PFSK-1 (cell line): ENCODE data around the gene HESX1.

ENCODE experiments used
- FOXP2 ChIP-seq: optimal IDR thresholded peaks from 2 replicates; pipeline ENCODE3; 2011; ENCODE audit warnings: borderline replicate concordance, control low read depth, inconsistent platforms; ENCODE audit not compliant: insufficient read depth; ENCODE audit errors: extremely low read length, extremely low read depth
- POLR2AphosphoS5 ChIP-seq: IDR thresholded peaks from 2 replicates; pipeline ENCODE4 v1.6.1; 2012; ENCODE audit warnings: low read depth, mild to moderate bottlenecking, control low read depth, low read length, moderate library complexity
- REST ChIP-seq, 2 experiments: IDR thresholded peaks; 2 replicates each; pipeline versions ENCODE4 v1.6.1 to v1.8.0; 2011 to 2012; ENCODE audit warnings: low read depth in 2 of 2, low read length in 2 of 2, control low read depth in 1 of 2, inconsistent platforms in 1 of 2, mild to moderate bottlenecking in 1 of 2, moderate library complexity in 1 of 2; ENCODE audit not compliant: insufficient read depth in 1 of 2
- SIN3A ChIP-seq: IDR thresholded peaks from 2 replicates; pipeline ENCODE4 v1.6.1; 2012; ENCODE audit warnings: mild to moderate bottlenecking, low read length, moderate library complexity, borderline replicate concordance; ENCODE audit not compliant: insufficient read depth
- TAF1 ChIP-seq: IDR thresholded peaks from 2 replicates; pipeline ENCODE4 v1.6.1; 2012; ENCODE audit warnings: low read length, control low read depth, borderline replicate concordance; ENCODE audit not compliant: insufficient read depth

HESX1 gene

DNA sequence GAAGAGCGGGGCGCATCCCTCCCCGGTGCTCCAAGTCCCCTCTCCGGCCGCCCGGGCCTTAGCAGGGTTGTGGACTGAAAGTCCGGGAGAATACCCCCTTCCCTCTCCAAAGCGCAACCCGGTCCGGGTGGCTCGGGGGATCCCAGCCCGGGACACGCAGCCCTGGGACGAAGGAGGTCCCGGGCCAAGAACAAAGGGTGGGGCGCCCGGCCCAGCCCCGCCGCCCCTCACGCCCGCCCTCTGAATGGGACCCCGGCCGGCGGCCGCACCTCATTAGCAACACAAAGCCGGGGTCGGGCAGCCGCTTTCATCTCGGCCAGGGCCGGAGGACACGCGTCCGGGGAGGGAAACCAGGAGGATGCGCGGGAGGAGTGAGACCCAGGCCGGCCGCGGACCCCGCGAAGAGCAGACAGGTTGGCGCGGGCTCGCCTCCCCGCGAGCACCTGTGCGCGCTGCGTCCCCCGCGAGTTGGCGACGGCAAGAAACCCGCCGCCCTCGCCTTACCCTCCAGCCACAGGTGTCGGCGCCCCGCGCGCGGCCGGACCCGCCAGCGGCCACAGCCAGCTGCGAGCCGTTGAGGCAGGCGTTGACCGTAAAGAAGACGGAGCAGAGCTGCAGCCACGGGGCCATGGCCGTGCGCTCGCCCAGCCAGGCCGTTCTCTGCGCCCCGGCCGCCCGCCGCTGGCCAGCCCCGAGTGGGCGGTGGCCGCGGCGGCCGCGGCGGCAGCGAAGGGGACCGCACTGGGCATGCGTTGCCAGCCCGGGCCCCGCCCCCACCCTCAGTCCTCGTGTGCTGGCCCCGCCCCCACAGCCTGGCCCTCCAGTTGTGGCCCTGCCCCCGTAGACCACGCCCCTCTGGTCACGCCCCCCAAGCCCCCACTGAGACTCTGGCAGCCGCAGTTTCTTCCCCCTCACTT, 34.9 kb downstream of the HESX1 start, which contains the start of gene IL17RD:
Gene IL17RD, minus strand, starts transcription at position 697 of the 917 bp plus-strand sequence. Its CDS starts 67 bp downstream, at position 630.
- TF ChIP-seq SIN3A, result no peak
- no peak for TF ChIP-seq TAF1
- no peak for TF ChIP-seq REST (IDR thresholded peaks at IDR 0.05; ENCODE audit: insufficient read depth in 1 of 2, low read depth in 2 of 2, low read length in 2 of 2)
- TF ChIP-seq FOXP2, result no peak
- TF ChIP-seq POLR2AphosphoS5, result no peak

DNA sequence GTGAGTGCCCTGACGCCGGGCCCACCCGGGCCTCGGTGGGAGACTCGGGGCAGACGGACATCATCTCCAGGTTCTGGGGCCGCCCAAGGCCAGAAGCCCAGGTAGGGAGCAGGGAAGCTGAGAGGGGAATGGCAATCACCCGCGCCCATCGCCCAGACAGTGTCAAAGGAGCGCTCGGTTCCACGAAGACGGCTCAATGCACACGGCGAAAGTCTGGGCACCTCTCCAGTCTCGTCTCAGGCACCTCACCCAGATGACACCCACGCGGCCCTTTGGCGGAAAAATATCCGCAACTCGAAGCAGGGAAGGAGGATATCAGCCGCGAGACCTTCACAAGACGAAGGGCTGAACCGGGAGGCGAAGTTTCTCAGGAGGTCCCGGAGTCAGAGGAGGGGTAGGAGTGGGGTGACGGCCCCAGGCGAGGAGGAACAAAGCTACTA, 35.5 kb downstream of the HESX1 start:
- TF ChIP-seq SIN3A (no peak), REST (IDR thresholded peaks at IDR 0.05; ENCODE audit: insufficient read depth in 1 of 2, low read depth in 2 of 2, low read length in 2 of 2) (no peak), FOXP2 (no peak), TAF1 (no peak)

DNA sequence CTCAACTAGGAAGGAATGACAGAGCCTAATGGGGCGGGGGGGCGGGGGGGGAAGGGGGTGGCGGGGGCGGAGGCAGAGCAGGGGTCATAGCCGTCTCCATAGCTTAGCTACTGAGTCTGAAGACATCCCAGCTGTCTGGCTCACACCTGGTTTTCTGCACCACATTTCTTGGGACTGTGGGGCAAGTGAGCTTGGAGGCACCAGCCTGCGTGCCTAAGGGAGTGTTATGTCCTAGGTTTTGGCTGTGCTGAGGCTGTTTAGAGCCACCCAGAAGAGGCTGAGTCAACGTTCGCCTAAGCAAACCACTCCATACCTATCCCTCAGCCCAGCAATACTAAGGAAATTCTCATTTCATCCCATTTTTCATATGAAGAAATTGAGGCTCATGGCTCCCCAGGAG, 36.0 kb downstream of the HESX1 start:
- no peak for TF ChIP-seq FOXP2
- TF ChIP-seq SIN3A, result no peak
- no peak for TF ChIP-seq POLR2AphosphoS5
- no peak for TF ChIP-seq REST (IDR thresholded peaks at IDR 0.05; ENCODE audit: insufficient read depth in 1 of 2, low read depth in 2 of 2, low read length in 2 of 2)
- no peak for TF ChIP-seq TAF1

DNA sequence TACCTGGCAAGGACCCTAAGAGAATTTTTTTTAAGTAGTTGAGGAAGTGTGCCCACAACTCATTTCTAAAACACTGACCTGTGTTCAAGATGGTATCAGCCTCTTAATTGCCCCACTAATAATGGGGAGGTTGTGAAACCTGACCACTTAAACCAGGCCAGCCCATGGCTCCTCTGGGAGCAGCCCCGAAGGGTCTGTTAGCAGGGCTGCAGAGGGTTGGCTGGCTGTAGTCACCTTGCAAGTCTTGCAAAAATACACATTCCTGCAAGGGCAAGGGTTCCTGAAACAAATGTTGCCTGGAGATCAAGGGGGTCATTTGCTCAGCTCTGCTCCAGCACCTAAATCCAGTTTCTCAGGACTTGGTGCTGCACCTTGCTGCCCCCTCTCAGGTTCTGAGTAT, 37.9 kb downstream of the HESX1 start:
- TF ChIP-seq TAF1, result no peak
- no peak for TF ChIP-seq POLR2AphosphoS5
- no peak for TF ChIP-seq FOXP2
- TF ChIP-seq REST (IDR thresholded peaks at IDR 0.05; ENCODE audit: insufficient read depth in 1 of 2, low read depth in 2 of 2, low read length in 2 of 2), result no peak
- TF ChIP-seq SIN3A, result no peak
